H9 (cell line): ENCODE results near the gene NKAIN4. TPM values are rescaled to one million over a fixed set of nuclear protein-coding genes. Genes with fewer than 3 reads are reported as not detected.

Source experiments
- DNase-seq: peaks from one replicate; pipeline ENCODE4 v3.0.0-alpha.2; 2017
- H2AFZ ChIP-seq: one replicate; pipeline ENCODE4 v1.6.1; 2013; ENCODE audit warnings: mild to moderate bottlenecking, low read length, control low read depth, moderate library complexity
- H2AK5ac ChIP-seq: 2 replicates; pipeline ENCODE4 v1.6.1; 2013; ENCODE audit warnings: low read length, control low read depth, mixed read lengths; ENCODE audit not compliant: insufficient read length
- H2BK120ac ChIP-seq: one replicate; pipeline ENCODE4 v1.6.1; 2013; ENCODE audit warnings: low read depth, mild to moderate bottlenecking, low read length, control low read depth, inconsistent platforms; ENCODE audit not compliant: poor library complexity, severe bottlenecking
- H2BK12ac ChIP-seq: 2 replicates; pipeline ENCODE4 v1.6.1; 2013; ENCODE audit warnings: low read length, control low read depth, mixed read lengths, low read depth; ENCODE audit not compliant: insufficient read length
- H2BK15ac ChIP-seq: 2 replicates; pipeline ENCODE4 v1.6.1; 2013; ENCODE audit warnings: low read depth, low read length, control low read depth
- H2BK20ac ChIP-seq: one replicate; pipeline ENCODE4 v1.6.1; 2013; ENCODE audit warnings: low read depth, mild to moderate bottlenecking, low read length, control low read depth, inconsistent platforms; ENCODE audit not compliant: poor library complexity, severe bottlenecking
- H2BK5ac ChIP-seq: 2 replicates; pipeline ENCODE4 v1.6.1; 2013; ENCODE audit warnings: low read length, control low read depth, mixed read lengths; ENCODE audit not compliant: insufficient read length
- H3K14ac ChIP-seq: 2 replicates; pipeline ENCODE4 v1.6.1; 2013; ENCODE audit warnings: low read length, control low read depth; ENCODE audit not compliant: insufficient read depth
- H3K18ac ChIP-seq: 2 replicates; pipeline ENCODE4 v1.6.1; 2013; ENCODE audit warnings: low read depth, mild to moderate bottlenecking, mixed read lengths, low read length, control low read depth; ENCODE audit not compliant: insufficient read length
- H3K23ac ChIP-seq: 2 replicates; pipeline ENCODE4 v1.6.1; 2013; ENCODE audit warnings: low read length, control low read depth, mixed read lengths, low read depth; ENCODE audit not compliant: insufficient read length
- H3K23me2 ChIP-seq: 2 replicates; pipeline ENCODE4 v1.6.1; 2013; ENCODE audit warnings: low read depth, mild to moderate bottlenecking, mixed read lengths, low read length, control low read depth; ENCODE audit not compliant: insufficient read length, poor library complexity, severe bottlenecking
- H3K27ac ChIP-seq: 2 replicates; pipeline ENCODE4 v1.5.1; 2013; ENCODE audit warnings: low read length, control low read depth, mixed read lengths, low read depth; ENCODE audit not compliant: insufficient read length
- H3K27me3 ChIP-seq: 2 replicates; pipeline ENCODE4 v1.6.1; 2013; ENCODE audit warnings: low read length, control low read depth, inconsistent platforms; ENCODE audit not compliant: insufficient read depth
- H3K4ac ChIP-seq: 2 replicates; pipeline ENCODE4 v1.6.1; 2013; ENCODE audit warnings: low read depth, mild to moderate bottlenecking, control low read depth, inconsistent platforms, low read length, moderate library complexity
- H3K4me1 ChIP-seq: 2 replicates; pipeline ENCODE4 v1.6.1; 2013; ENCODE audit warnings: low read length, control low read depth, inconsistent platforms; ENCODE audit not compliant: insufficient read depth
- H3K4me2 ChIP-seq: 2 replicates; pipeline ENCODE4 v1.6.1; 2013; ENCODE audit warnings: low read length, control low read depth, mixed read lengths; ENCODE audit not compliant: insufficient read length, insufficient read depth
- H3K56ac ChIP-seq: 2 replicates; pipeline ENCODE4 v1.6.1; 2013; ENCODE audit warnings: low read depth, mild to moderate bottlenecking, mixed read lengths, low read length, control low read depth; ENCODE audit not compliant: insufficient read length
- H3K79me1 ChIP-seq: 2 replicates; pipeline ENCODE4 v1.6.1; 2013; ENCODE audit warnings: low read depth, mild to moderate bottlenecking, moderate library complexity, low read length, control low read depth, inconsistent platforms; ENCODE audit not compliant: insufficient read depth, poor library complexity, severe bottlenecking
- H3K79me2 ChIP-seq: 2 replicates; pipeline ENCODE4 v1.6.1; 2013; ENCODE audit warnings: low read length, control low read depth, inconsistent platforms; ENCODE audit not compliant: insufficient read depth
- H3K9ac ChIP-seq: 2 replicates; pipeline ENCODE4 v1.6.1; 2013; ENCODE audit warnings: low read length, control low read depth, mixed read lengths; ENCODE audit not compliant: insufficient read length; ENCODE audit errors: extremely low read depth
- H3K9me3 ChIP-seq: one replicate; pipeline ENCODE4 v1.6.1; 2013; ENCODE audit warnings: low read depth, low read length, inconsistent platforms; ENCODE audit not compliant: control insufficient read depth
- H3T11ph ChIP-seq: one replicate; pipeline ENCODE4 v1.6.1; 2013; ENCODE audit warnings: mild to moderate bottlenecking, low read length, control low read depth, inconsistent platforms
- H4K20me1 ChIP-seq: one replicate; pipeline ENCODE4 v1.6.1; 2013; ENCODE audit not compliant: control insufficient read depth, insufficient read length, insufficient read depth
- H4K5ac ChIP-seq: 2 replicates; pipeline ENCODE4 v1.6.1; 2013; ENCODE audit warnings: low read depth, mild to moderate bottlenecking, mixed read lengths, low read length, control low read depth; ENCODE audit not compliant: insufficient read length
- H4K8ac ChIP-seq: replicated peaks from 2 replicates; pipeline ENCODE4 v1.6.1; 2013; ENCODE audit warnings: low read length, control low read depth, mixed read lengths, low read depth; ENCODE audit not compliant: insufficient read length
- H4K91ac ChIP-seq: 2 replicates; pipeline ENCODE4 v1.6.1; 2013; ENCODE audit warnings: low read depth, mild to moderate bottlenecking, moderate library complexity, mixed read lengths, low read length, control low read depth; ENCODE audit not compliant: insufficient read length
- H3K27ac Mint-ChIP-seq, 3 experiments: 2 replicates in 2 of 3; 3 replicates in 1 of 3; pipeline ENCODE4 v1.8.0; 2020 to 2021; ENCODE audit warnings: mixed read lengths in 3 of 3, mild to moderate bottlenecking in 1 of 3, moderate library complexity in 1 of 3
- H3K27me3 Mint-ChIP-seq: 2 replicates; pipeline ENCODE4 v1.8.0; 2021; ENCODE audit warnings: low read depth, mild to moderate bottlenecking, moderate library complexity, mixed read lengths
- H3K36me3 Mint-ChIP-seq, 3 experiments: 2 replicates in 2 of 3; 3 replicates in 1 of 3; pipeline ENCODE4 v1.8.0; 2020 to 2021; ENCODE audit warnings: low read depth in 3 of 3, mixed read lengths in 3 of 3; ENCODE audit not compliant: insufficient read depth in 1 of 3
- H3K4me1 Mint-ChIP-seq, 2 experiments: 2 replicates each; pipeline ENCODE4 v1.8.0; 2020; ENCODE audit warnings: mixed read lengths in 2 of 2
- H3K4me3 Mint-ChIP-seq, 2 experiments: 2 replicates in 1 of 2; 3 replicates in 1 of 2; pipeline ENCODE4 v1.8.0; 2020 to 2021; ENCODE audit warnings: mild to moderate bottlenecking in 2 of 2, mixed read lengths in 2 of 2, moderate library complexity in 1 of 2
- H3K9me3 Mint-ChIP-seq, 2 experiments: 2 replicates in 1 of 2; 3 replicates in 1 of 2; pipeline ENCODE4 v1.8.0; 2020; ENCODE audit warnings: mild to moderate bottlenecking in 2 of 2, mixed read lengths in 2 of 2, moderate library complexity in 1 of 2
- CTCF ChIP-seq: fragments of 200-600 bp; sonication (generic); conservative IDR thresholded peaks from 3 replicates; pipeline ENCODE4 v1.8.0; 2021; ENCODE audit warnings: antibody characterized with exemption, mild to moderate bottlenecking
- WGBS: extraction: QIAGEN DNeasy Blood & Tissue Kit; methylation state at CpG from one replicate; pipeline ENCODE4 v1.1.7; 2013; ENCODE audit warnings: missing lambda C conversion rate, low lambda C conversion rate, mixed read lengths; ENCODE audit not compliant: insufficient read length; ENCODE audit errors: extremely low coverage; 5-methylcytosine and 5-hydroxymethylcytosine counted together
- total RNA-seq: library from RNA; stranded (reverse); gene quantifications from 2 replicates; pipeline ENCODE4 v1.2.1, GENCODE V29; 2021

Gene NKAIN4
- total RNA-seq, 1 experiment from 2014 or later, result 20.9 TPM

DNA sequence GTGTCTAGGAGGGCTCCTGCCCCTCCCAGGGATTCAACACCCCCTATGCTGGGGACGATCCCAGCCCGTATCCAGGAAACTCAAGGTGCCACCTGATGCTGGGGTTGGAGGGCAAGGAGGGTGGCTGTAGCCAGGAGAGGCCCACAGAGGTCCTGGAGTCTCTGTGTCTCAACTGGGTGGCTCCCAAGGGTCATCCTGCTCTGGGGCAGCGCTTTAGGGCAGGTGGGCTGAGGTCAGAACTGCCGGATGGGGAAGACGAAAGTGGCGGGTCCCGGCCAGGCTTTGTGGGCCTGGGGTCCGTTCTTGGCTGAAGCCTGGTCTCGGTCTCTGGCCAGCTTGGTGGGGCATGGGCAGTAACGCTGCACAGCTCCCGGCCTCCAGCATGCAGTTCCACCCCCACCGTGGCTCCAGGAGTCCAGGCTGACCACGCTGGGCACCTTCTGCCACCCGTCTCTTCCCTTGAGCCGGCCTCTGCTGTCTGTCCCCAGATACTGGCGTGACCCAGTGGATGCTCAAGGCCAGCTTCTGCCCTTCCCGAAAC, 35.9 kb upstream of the NKAIN4 start:
- no peak overlapping the region for H3K9ac ChIP-seq
- Mint-ChIP-seq H3K4me3 (no peak overlapping the region), H3K36me3 (peaks cover 6 to 34% (median 24%) of the 10 kb centered on the region in 3 experiments; a peak in 6 of 7 replicates), H3K27ac (no peak overlapping the region; a peak in 1 of 7 replicates), H3K27me3 (peaks cover 7% of the 10 kb centered on the region), H3K4me1 (peaks cover 8 to 11% of the 10 kb centered on the region in 2 experiments), H3K9me3 (no peaks in the 10 kb centered on the region)
- H3K18ac ChIP-seq, result no peak overlapping the region
- H4K91ac ChIP-seq, result no peak overlapping the region
- no peaks in the 10 kb centered on the region for H3K79me1 ChIP-seq
- H2BK12ac ChIP-seq, result no peak overlapping the region
- no CpG with 5 or more reads among the region's 17 CpGs for WGBS
- H3K14ac ChIP-seq, result no peak overlapping the region
- no peak for TF ChIP-seq CTCF
- no peaks in the 10 kb centered on the region for H3K79me2 ChIP-seq
- no peaks in the 10 kb centered on the region for H3K23me2 ChIP-seq
- no peaks in the 10 kb centered on the region for H3K4me1 ChIP-seq
- no peak overlapping the region for H2BK20ac ChIP-seq
- no peak overlapping the region for H4K5ac ChIP-seq
- no peak overlapping the region for H3K4ac ChIP-seq
- H4K20me1 ChIP-seq, result no peaks in the 10 kb centered on the region
- H3K27ac ChIP-seq, result no peak overlapping the region
- H2BK120ac ChIP-seq, result no peak overlapping the region
- H2BK5ac ChIP-seq, result no peak overlapping the region
- no peak overlapping the region for H2AK5ac ChIP-seq
- H3K27me3 ChIP-seq, result no peaks in the 10 kb centered on the region
- H4K8ac ChIP-seq, result no peak overlapping the region
- H2AFZ ChIP-seq, result no peak overlapping the region
- H2BK15ac ChIP-seq, result no peak overlapping the region
- H3K23ac ChIP-seq, result no peak overlapping the region
- H3K4me2 ChIP-seq, result no peak overlapping the region
- DNase-seq, result no peak
- H3T11ph ChIP-seq, result no peak overlapping the region
- H3K56ac ChIP-seq, result no peak overlapping the region
- H3K9me3 ChIP-seq, result no peaks in the 10 kb centered on the region
